Muscle layer of duodenum (tissue), 2 donors: Measurements from ENCODE around the gene RAB11FIP2.

Experiments used
- H3K27ac ChIP-seq: one replicate; pipeline ENCODE4 v1.7.0; 2013; ENCODE audit warnings: mild to moderate bottlenecking, low read length
- H3K27me3 ChIP-seq: one replicate; pipeline ENCODE4 v1.7.0; 2013; ENCODE audit warnings: low read depth, mild to moderate bottlenecking, control low read depth, low read length
- H3K36me3 ChIP-seq, 2 donors: one replicate each; pipeline ENCODE4 v1.7.0; 2013; ENCODE audit warnings: low read length in 2 of 2, control low read depth in 1 of 2, mild to moderate bottlenecking in 1 of 2; ENCODE audit not compliant: insufficient read depth in 2 of 2, control insufficient read depth in 1 of 2
- H3K4me1 ChIP-seq, 2 donors: one replicate each; pipeline ENCODE4 v1.7.0; 2013; ENCODE audit warnings: low read length in 2 of 2, mild to moderate bottlenecking in 2 of 2, control low read depth in 1 of 2, moderate library complexity in 1 of 2; ENCODE audit not compliant: insufficient read depth in 2 of 2, control insufficient read depth in 1 of 2
- H3K4me3 ChIP-seq, 2 donors: one replicate each; pipeline ENCODE4 v1.7.0; 2013; ENCODE audit warnings: low read length in 2 of 2, low read depth in 1 of 2, mild to moderate bottlenecking in 1 of 2
- H3K9me3 ChIP-seq, 2 donors: one replicate each; pipeline ENCODE4 v1.7.0; 2013; ENCODE audit warnings: low read length in 2 of 2, control low read depth in 1 of 2, mild to moderate bottlenecking in 1 of 2; ENCODE audit not compliant: control insufficient read depth in 1 of 2
- donor health status: healthy.

The RAB11FIP2 gene

GRCh38 chr10:118033905-118034304 lies 12.8 kb downstream of the RAB11FIP2 start:
- Histone ChIP-seq H3K9me3 (no peaks in the 10 kb centered on the region), H3K27me3 (no peaks in the 10 kb centered on the region), H3K4me1 (no peaks in the 10 kb centered on the region), H3K36me3 (peaks cover 4% of the 10 kb centered on the region in 2 donors), H3K27ac (no peak overlapping the region), H3K4me3 (no peak overlapping the region)

DNA sequence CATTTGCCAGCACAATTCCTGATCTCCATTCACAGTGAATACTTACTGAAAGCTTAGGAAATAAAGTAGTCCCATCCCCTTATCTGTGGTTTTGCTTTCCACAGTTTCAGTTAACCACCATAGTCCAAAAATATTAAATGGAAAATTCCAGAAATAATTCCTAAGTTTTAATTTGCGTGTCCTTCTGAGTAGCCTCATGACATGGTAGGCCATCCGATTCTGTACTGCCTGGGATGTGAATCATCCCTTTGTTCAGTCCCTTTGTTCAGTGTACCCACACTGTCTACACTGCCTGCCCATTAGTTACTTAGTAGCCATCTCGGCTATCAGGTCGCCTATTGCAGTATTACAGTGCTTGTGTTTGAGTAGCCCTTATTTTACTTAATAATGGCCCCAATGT lies 14.2 kb downstream of the RAB11FIP2 start:
- Histone ChIP-seq H3K4me3 (no peak overlapping the region), H3K36me3 (peaks cover 4% of the 10 kb centered on the region in 2 donors), H3K27me3 (no peaks in the 10 kb centered on the region), H3K4me1 (no peaks in the 10 kb centered on the region), H3K9me3 (no peaks in the 10 kb centered on the region), H3K27ac (no peak overlapping the region)

GRCh38 chr10:118031351-118032075 lies 15.2 kb downstream of the RAB11FIP2 start:
- no peaks in the 10 kb centered on the region for H3K4me1 ChIP-seq
- H3K9me3 ChIP-seq = no peaks in the 10 kb centered on the region

DNA sequence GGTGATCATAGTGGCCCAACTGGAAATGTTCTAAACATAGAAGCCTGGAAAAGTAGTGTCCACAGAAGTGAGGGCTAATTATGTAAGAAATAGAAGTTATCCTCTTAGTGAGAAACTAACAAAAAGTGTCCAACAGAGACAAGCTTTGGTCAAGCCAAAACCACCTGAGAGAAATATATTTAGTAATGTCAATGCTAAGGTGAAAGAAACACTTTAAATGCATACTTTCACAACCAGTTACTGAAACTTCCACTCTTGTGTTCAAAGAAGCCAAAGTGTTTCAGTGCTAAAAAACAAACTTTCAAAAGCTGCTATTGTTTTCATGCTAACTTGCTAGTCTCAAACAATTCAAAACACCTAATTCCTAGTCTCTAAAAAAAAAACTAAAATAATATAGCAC lies 18.1 kb downstream of the RAB11FIP2 start:
- no peaks in the 10 kb centered on the region for H3K36me3 ChIP-seq
- no peaks in the 10 kb centered on the region for H3K4me1 ChIP-seq
- H3K4me3 ChIP-seq = no peak overlapping the region
- no peak overlapping the region for H3K27ac ChIP-seq
- no peaks in the 10 kb centered on the region for H3K9me3 ChIP-seq
- H3K27me3 ChIP-seq = no peaks in the 10 kb centered on the region

More at GRCh38 chr10:118031351-118032075, 15.2 kb downstream of the RAB11FIP2 start:
- H3K36me3 ChIP-seq = peaks cover 4% of the 10 kb centered on the region in 2 donors
- no peak overlapping the region for H3K4me3 ChIP-seq
- H3K27ac ChIP-seq = no peak overlapping the region
- H3K27me3 ChIP-seq = no peaks in the 10 kb centered on the region

- H3K4me3 ChIP-seq = no peak overlapping the region
- H3K36me3 ChIP-seq = no peaks in the 10 kb centered on the region
- no peaks in the 10 kb centered on the region for H3K4me1 ChIP-seq
- H3K27me3 ChIP-seq = no peaks in the 10 kb centered on the region
- no peak overlapping the region for H3K27ac ChIP-seq
- H3K9me3 ChIP-seq = no peaks in the 10 kb centered on the region
Measured at GRCh38 chr10:118027397-118027796, 19.3 kb downstream of the RAB11FIP2 start.

- Histone ChIP-seq H3K36me3 (no peaks in the 10 kb centered on the region), H3K27ac (no peak overlapping the region), H3K4me3 (no peak overlapping the region), H3K4me1 (no peaks in the 10 kb centered on the region), H3K27me3 (no peaks in the 10 kb centered on the region), H3K9me3 (no peaks in the 10 kb centered on the region)
Measured at GRCh38 chr10:118026936-118027335, 19.8 kb downstream of the RAB11FIP2 start.

DNA sequence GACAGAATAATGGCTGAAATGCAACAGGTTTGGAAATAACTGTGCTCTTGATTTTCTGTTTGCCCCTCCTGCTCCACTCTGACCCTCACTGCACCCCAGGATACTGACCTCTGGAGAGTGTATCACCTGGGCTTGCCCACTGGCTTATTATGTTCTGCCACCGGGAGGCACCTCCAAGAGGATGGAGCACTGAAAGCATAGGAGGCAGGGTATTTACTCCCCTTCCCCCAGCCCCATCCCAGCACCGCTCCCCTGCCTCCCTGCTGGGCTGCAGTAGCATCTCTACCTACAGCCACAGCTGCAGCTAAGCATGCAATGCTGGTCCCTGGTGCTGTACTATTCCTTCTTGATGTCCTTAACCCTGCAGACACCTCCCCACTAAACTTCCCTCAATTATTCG lies 26.4 kb downstream of the RAB11FIP2 start:
- Histone ChIP-seq H3K27me3 (no peaks in the 10 kb centered on the region), H3K36me3 (peaks cover 0 to 4% of the 10 kb centered on the region in 2 donors), H3K27ac (no peak overlapping the region), H3K9me3 (no peaks in the 10 kb centered on the region), H3K4me3 (no peak overlapping the region), H3K4me1 (no peaks in the 10 kb centered on the region)

DNA sequence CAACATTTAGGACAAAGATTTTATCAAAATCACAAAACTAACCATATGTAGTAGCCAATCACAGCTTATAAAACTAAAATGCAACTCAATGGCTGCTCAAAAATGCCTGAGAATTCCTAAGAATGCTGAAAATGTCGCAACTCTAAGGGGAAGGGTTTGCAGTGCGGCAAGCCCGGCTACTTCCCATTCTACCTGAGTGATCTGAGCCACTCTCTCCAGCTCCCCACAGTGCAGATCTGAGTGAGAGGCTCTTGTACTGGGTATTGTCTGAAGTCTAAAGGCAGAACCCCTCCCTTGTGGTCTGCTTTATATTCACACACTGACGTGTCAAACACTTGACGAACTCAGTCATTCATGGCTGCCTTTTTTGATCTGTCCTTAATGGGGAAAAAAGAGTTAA lies 28.9 kb downstream of the RAB11FIP2 start:
- Histone ChIP-seq H3K27me3 (no peaks in the 10 kb centered on the region), H3K4me3 (no peak overlapping the region), H3K4me1 (no peaks in the 10 kb centered on the region), H3K36me3 (peaks cover 2 to 13% of the 10 kb centered on the region in 2 donors), H3K9me3 (no peaks in the 10 kb centered on the region), H3K27ac (no peak overlapping the region)

- peaks cover 2 to 13% of the 10 kb centered on the region in 2 donors for H3K36me3 ChIP-seq
- no peaks in the 10 kb centered on the region for H3K9me3 ChIP-seq
- H3K4me3 ChIP-seq = no peak overlapping the region
- H3K27ac ChIP-seq = no peak overlapping the region
- H3K4me1 ChIP-seq = no peaks in the 10 kb centered on the region
- H3K27me3 ChIP-seq = no peaks in the 10 kb centered on the region
Measured at GRCh38 chr10:118017071-118017740, 29.5 kb downstream of the RAB11FIP2 start.

GRCh38 chr10:118012952-118013525 lies 33.7 kb downstream of the RAB11FIP2 start:
- Histone ChIP-seq H3K4me3 (no peak overlapping the region), H3K27ac (no peak overlapping the region), H3K4me1 (no peaks in the 10 kb centered on the region), H3K27me3 (no peaks in the 10 kb centered on the region), H3K36me3 (peaks cover 2 to 15% of the 10 kb centered on the region in 2 donors), H3K9me3 (no peaks in the 10 kb centered on the region)

GRCh38 chr10:118007773-118008172 lies 39.0 kb downstream of the RAB11FIP2 start:
- no peaks in the 10 kb centered on the region for H3K9me3 ChIP-seq
- peaks cover 7 to 21% of the 10 kb centered on the region in 2 donors for H3K36me3 ChIP-seq

More at GRCh38 chr10:118007773-118008172, 39.0 kb downstream of the RAB11FIP2 start:
- no peak overlapping the region for H3K4me3 ChIP-seq
- H3K4me1 ChIP-seq = no peaks in the 10 kb centered on the region
- no peak overlapping the region for H3K27ac ChIP-seq
- H3K27me3 ChIP-seq = no peaks in the 10 kb centered on the region
